Right renal cortex interstitium (tissue), 3 donors: ENCODE data around the gene GSS. TPM values are rescaled to one million over a fixed set of nuclear protein-coding genes. Genes with fewer than 3 reads are reported as not detected.

Source experiments
- DNase-seq, 3 donors: peaks; one replicate each; pipeline ENCODE4 v3.0.0-alpha.2; 2013; ENCODE audit warnings: low read depth in 3 of 3, low spot score in 2 of 3
- polyA plus RNA-seq, 3 donors: library from polyadenylated mRNA; unstranded; fragments of 120-200 nt; gene quantifications; one replicate each; pipeline ENCODE4 v1.2.1, GENCODE V29; 2013; ENCODE audit not compliant: insufficient read length in 3 of 3

GSS gene
- polyA plus RNA-seq, 3 donors = 54.3 to 61.2 (median 56.5) TPM

- DNase-seq = no peak
Observed at GRCh38 chr20:34880215-34880850, 75.3 kb downstream of the GSS start.

Other genes with a start within 250 kb of the GSS start
- gene NCOA6, start 130.2 kb downstream of the GSS start, polyA plus RNA-seq = 10 to 100 TPM; 53.8 to 58.3 (median 54.3) TPM
- 10 to 100 TPM; 16.6 to 17.4 (median 17.3) TPM for gene GGT7, start 83.0 kb downstream of the GSS start, polyA plus RNA-seq
- gene ACSS2, start 79.2 kb downstream of the GSS start, polyA plus RNA-seq = 10 to 100 TPM; 36.8 to 44.1 (median 40.0) TPM
- under 1 TPM; 0.65 to 0.90 (median 0.88) TPM for gene MYH7B, start 62 bp upstream of the GSS start, polyA plus RNA-seq
- 10 to 100 TPM; 67.0 to 69.7 (median 68.9) TPM for gene TRPC4AP, start 137.0 kb upstream of the GSS start, polyA plus RNA-seq
- 10 to 100 TPM; 15.6 to 17.8 (median 17.1) TPM for gene EDEM2, start 191.5 kb upstream of the GSS start, polyA plus RNA-seq
- gene PROCR, start 216.3 kb upstream of the GSS start, polyA plus RNA-seq = 1 to 10 TPM; 7.2 to 9.1 (median 8.8) TPM